HG03139 (cell line): ENCODE data around the gene CKAP2L.
A peak's percentile ranks its signal among the peaks of the same experiment; 100 is the strongest.
"Not testable (repeated sequence)": the region's sequence is repeated elsewhere in the genome, so short reads cannot be mapped to it uniquely, and the experiment has no call there.

Experiments used
- ATAC-seq: cut with Tn5 transposase; IDR thresholded peaks from one replicate; pipeline ENCODE4 v1.9.1; 2021; ENCODE audit not compliant: unreplicated experiment

Gene CKAP2L

DNA sequence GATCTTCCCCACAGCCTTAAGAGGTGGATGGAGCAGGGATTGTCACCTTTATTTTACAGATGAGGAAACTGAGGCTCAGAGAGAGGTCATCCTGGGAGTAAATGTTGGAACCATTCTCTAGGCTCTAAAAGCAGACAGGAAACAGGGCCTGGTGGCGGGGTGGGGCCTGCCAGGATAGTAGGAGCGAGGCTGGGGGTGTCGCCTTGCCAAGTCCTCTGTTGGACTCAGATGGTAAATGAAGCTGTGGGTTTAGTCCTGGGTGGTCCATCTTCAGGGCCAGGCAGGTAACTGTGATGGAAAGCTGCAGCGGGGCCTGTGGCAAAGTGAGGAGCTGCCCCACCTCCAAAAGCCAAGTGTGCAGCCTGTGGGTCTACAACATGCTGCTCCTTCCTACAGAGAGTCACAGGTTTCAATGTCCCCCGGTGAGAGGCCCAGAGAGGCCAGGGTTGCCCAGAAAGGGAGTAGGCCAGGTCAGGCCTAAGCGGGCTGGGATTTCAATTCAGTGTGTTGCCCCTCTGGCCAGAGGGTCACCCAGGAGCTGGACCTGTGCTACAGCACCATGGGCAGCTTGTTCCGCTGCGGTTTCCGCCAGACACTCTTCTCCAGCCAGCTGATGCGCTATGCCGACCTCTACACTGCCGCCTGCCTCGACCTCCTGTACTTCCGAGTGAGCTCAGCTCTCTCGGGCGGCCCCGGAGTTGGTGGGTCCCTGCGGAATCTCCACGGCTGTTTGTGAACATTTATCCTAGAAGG lies 37.0 kb downstream of the CKAP2L start:
- ATAC-seq: no peak

DNA sequence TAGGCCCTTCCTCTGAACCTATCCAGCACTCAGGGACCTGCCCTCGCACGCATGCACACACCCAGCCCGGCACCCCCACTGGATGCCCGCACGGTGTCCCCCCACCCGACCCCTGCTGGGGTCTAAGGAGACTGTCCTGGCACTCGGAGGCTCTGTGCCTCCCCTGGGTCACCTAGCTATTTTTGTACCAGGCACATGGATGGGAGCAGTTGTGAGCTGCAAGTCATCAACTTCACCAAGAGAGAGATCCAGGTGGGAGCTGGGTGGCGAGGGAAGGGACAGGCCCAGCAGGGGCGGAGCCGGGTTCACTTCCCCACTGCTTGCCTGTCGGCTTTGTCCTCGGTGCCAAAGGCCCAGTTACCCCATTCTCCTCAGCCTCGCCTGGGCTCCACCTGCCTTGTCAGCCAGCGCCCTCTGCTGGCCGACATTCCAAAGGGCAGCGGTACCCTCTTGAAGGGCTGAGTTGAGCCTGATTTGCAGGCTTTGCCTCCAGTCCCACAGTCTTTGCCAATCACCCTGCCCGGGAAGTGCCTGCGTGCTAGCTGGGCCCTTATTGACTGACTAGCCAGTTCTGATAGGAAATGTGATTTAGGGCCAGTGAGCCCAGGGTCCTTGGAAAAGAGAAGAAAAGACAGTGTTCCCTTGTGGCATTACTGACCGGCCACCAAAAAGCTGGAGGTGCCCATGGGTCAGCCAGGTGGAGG lies 37.8 kb downstream of the CKAP2L start:
- peak; percentile 61 for ATAC-seq

DNA sequence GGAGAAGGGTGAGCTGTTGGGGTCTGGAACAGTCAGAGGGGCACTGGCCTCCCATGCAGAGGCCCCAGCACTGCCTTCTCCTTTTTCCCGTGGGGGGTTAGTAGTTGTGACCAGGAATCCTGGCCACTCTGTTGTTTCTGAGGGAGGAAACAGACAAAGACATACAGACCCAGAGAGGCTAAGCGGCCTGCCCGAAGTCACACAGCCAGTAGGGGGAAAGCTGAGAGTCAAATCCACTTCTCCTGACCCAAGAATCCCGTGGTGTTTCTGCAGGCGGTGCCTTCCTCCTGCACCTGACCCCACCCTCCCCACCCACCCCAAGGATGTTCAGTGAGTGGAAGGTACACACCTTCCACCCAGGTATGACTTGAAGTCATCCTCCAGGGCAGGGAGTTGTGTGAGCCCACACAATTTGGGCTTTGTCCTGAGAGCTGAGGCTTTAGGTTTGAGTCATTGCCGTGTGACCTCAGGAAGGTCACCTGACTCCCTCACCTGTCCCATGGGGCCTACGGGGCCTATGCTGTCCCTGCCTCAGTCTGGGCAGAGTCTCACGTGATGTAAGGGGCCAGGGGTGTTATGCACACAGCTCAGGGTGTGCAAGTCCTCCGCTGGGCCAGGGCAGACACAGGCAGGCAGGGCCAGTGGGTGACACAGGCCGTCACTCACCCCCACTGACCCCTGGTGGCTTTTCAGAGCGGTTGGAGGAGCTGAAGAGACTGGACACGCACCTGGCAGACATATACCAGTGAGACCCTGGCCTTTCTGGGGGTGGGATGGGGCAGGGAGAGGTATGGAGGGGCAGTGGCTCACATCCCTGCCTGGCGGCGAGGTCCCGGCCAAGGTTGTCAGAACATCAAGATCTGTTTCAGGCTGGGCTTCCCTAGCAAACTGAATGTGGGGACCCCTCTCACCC lies 38.6 kb downstream of the CKAP2L start:
- ATAC-seq: no peak

DNA sequence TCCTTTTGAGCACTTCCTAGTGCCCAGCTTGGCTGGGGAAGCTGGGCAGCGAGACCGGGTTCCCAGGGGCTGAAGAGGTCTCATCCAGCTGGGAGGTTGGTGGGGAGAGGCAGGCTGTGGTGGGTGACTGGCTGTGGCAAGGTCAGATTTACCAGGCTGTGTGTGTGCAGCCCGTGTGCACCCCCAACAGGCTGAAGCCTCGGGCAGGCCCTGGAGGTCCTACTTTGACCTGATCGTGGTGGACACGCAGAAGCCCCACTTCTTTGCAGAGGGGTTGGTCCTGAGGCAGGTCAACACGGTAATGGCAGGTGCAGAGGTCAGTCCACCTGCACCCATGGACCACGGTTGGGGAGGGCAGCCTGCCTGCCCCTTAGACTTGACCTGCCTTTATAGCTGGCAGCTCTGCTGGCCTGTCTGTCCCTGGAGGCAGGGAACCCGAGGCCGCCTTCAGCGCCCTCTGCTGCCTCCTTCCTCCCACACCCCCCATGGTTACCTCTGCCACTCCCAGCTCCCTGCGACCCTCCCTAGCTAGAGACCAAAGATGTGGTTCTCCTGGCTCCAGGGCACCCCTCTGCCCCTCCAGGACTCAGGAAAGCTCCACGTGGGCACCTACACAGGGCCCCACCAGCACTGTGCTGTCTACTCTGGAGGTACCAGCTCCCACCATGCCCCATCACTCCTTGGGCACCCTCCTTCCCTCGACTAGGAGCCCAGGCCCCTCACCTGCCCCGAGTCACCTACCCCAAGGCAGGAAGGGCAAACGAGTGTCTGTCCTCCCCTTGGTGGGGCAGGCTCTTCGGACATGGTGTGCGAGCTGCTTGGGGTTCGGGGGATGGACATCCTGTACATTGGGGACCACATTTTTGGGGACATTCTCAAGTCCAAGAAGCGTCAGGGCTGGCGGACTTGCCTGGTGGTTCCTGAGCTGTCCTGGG lies 39.6 kb downstream of the CKAP2L start:
- no peak for ATAC-seq

DNA sequence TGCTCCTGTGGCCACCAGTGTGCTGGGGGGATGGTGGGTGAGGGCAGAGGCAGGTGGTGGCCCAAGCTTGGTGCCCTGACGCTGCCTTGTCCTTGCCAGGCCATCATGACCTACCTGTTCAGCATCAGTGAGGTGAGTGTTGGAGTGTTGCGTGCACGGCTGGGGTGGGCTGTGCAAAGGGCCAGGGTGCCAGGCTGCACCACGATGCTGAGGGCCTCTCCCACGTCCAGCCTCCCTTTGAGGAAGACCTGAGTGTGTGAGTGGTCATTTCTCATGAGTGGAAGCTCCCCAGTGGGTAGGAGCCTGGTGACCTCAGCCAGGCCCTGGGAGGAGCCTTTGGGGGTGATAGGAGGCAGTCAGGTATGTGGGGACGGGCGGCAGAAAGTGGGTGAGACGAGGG lies 40.4 kb downstream of the CKAP2L start:
- ATAC-seq: no peak

DNA sequence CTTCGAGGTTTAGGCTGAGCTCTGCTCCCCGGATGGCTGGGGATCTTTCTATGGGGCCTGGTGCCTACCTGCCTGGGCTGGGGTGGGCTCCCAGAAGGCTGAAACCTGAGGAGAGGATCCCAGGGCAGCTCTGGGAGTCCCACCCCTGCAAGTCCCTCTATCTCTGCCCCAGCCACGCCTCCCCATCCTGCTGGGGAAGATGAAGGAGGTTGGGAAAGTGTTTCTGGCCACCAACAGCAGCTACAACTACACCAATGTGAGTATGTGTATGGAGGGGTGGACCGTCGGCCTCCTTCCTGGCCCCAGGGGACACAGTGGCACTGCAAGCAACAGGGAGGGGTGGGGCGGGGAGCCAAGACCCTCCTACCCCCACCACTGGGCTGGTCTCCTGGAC lies 40.9 kb downstream of the CKAP2L start:
- ATAC-seq: no peak

DNA sequence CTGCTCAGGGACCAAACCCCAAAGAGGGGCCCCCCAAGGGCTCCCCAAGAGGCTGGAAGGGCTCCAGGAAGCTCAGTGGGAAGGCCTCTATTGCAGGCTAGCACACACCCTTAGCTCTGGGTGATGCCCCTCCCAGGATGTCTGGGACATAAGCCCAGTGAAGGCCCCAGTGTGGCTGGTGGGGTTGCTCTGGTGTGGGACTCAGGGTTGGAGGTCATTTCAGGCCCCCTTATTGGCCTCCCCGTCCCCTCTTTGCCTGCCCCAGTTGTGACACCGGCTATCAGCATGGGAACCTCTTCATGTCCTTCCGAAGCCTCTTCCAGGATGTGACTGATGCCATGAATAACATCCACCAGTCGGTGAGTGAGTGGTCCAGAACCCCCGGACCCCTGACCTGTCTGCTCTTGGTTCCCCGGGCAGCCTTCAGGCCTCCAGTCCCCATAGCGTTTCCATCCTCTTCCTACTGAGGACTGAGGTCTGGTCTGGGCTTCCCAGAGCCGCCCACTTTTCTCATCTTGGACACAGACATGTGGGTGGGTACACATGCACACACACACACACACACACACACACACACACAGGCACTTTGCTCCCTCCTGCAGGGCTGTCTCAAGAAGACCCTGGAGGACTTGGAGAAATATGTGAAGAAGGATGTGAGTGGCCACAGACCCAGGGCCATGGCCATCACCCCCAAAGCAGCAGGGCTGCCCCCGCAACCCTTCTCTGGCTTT lies 41.4 kb downstream of the CKAP2L start:
- ATAC-seq: no peak

DNA sequence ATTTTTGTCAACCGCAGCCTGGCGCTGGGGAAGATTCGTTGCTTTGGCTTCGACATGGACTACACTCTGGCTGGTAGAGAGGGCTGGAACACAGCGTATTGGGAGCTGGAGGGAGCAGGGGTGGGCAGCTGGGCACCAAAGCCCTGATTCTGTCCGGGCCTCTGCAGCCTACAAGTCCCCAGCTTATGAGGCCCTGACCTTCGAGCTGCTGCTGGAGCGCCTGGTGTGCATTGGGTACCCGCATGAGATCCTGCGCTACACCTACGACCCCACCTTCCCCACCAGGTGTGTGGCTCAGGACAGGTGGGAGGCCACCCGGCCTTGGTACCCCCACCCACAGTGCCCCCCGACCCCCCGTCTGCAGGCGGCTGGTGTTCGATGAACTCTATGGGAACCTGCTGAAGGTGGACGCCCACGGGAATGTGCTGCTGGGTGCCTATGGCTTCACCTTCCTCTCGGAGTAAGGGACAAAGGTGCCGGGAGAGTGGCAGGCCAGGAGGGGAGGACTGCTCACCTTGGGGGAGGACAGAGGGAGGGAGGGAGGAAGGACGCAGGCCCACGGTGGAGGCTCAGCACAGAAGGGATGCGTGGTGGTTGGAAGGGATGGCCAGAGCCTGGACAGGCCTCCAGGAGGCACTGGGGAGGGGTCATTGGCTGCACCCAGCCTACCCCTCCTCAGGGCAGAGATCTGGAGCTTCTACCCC lies 42.4 kb downstream of the CKAP2L start:
- no peak for ATAC-seq

DNA sequence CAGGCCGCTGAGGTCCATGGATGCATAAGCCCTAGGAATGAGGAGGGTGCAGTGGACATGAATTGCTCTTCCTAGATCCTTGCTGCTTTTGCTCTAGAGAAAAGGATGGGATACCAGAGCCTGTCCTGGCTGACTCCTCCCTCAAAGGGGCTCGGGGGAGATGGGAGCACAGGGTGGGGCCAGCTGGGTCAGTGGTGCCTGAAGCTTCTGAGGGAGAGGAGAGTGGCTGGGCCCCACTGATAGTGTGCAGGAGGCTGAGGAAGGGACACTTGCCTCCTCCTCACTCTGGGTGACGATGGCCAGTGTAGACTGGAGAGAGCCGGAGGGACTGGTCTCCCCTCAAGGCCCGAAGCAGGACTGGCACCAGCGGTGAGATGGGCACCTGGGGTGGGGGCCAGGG lies 43.6 kb downstream of the CKAP2L start, which contains the start of gene NT5DC4:
Gene NT5DC4, plus strand, starts transcription at position 236 of the 400 bp plus-strand sequence. Its CDS starts 60 bp downstream, at position 296.
- ATAC-seq: no peak

DNA sequence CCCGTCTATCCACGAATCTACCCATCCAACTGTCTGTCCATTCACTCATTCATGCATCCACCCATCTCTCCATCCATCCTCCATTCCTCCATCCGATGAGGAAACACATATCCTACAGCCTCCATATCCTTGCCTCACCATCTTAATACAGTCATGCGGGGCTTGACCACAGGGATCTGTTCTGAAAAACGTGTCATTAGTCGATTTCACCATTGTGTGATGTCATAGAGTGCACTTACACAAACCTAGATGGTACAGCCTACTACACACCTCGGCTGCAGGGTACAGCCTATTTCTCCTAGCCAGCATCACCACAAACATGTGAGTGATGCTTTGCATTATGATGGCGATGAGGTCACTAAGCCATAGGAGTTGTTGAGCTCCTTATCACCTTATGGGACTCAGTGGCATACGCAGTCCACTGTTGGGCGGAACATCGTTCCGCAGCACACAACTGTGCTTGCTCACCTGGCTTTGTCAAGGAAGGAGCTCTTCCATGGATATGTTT lies 45.5 kb downstream of the CKAP2L start:
- no peak for ATAC-seq

DNA sequence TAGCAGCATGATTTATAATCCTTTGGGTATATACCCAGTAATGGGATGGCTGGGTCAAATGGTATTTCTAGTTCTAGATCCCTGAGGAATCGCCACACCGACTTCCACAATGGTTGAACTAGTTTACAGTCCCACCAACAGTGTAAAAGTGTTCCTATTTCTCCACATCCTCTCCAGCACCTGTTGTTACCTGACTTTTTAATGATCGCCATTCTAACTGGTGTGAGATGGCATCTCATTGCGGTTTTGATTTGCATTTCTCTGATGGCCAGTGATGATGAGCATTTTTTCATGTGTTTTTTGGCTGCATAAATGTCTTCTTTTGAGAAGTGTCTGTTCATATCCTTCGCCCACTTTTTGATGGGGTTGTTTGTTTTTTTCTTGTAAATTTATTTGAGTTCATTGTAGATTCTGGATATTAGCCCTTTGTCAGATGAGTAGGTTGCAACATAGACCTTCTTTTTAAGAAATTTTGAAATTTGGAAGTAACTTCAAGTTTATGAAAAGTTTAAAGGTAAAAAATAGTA lies 47.5 kb downstream of the CKAP2L start:
- not testable (repeated sequence) for ATAC-seq

DNA sequence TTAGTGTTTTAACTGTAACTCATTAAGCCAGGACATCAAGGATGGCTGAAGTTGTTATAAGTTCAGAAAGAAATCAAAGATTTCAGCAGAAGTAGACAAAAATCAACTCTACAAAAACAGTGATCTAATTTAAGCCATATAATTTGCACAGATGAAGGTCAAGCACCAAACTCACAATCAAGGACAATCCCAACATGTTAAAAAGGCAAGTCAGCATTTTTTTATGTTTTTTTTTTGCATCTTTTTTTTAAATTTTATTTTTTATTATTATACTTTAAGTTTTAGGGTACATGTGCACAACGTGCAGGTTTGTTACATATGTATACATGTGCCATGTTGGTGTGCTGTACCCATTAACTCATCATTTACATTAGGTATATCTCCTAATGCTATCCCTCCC lies 48.3 kb downstream of the CKAP2L start:
- ATAC-seq: not testable (repeated sequence)

DNA sequence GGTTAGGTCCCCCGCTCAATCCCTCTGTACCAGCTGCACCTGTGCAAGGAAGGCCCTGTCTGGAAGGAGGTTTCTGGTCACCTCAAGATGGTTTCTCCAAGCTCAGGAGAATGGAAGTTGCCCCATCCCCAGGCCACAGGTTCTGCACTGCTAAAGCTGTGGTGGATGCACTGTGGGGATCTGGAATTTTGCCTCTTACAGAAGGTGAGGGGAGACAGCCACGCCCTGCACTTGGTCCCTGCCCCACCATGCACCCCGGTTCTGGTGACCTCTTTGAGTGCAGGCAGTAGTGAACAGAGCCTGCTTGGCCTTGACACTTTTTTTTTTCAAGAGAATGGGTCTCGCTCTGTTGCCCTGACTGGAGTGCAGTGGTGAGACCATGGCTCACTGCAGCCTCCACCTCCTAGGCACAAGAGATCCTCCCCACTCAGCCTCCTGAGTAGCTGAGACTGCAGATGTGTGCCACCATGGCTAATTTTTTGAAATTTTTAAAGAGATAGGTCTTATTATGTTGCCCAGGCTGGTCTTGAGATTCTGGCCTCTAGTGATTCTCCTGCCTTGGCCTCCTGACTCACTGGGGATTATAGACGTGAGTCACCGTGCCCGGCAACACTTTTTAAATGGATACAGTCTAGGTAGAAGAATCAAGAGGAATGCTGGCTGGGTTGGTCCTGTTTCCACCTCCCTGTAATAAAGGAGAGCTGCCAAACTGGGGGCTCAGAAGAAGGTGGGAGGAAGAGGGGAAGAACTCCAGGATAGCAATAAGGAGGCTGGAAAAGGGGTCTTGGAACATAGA lies 49.4 kb downstream of the CKAP2L start:
- ATAC-seq: no peak

DNA sequence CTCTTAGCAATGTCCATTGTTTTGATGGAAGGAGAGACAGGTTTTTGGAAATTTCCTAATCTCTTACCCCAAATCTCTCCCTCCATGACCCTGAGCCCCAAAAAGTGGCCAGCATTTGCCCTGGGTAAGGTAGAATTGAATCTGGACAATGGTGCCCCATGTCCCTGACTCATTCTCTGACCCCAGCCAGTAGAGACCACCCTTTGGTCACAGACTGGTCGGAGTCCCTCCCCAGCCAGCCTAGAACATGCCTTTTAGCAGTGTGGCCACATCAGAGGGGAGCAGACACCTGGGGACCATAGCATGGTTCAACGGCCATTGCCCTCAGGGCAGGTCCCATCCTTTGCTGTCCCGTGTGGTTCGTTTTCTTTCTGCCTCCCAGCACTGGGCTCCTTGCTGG lies 50.1 kb downstream of the CKAP2L start:
- ATAC-seq: no peak

DNA sequence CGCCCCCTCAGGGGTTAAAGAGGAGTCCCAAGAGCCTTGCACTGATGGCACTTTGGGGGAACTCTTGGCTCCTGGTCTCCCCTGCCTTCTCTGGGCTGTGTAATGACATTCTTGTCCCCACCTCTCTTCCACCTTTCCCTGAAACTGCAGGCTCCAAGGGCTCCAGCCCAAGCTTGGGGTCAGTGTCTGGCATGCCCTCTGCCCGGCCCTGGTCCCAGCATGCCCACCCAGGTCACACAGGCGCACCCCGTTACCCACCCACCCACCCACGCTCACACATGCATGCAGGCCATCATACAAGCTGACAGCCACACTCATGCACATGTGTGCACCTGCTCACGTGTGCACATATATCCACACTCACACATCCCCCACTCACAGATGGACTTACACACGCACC lies 50.5 kb downstream of the CKAP2L start:
- no peak for ATAC-seq

DNA sequence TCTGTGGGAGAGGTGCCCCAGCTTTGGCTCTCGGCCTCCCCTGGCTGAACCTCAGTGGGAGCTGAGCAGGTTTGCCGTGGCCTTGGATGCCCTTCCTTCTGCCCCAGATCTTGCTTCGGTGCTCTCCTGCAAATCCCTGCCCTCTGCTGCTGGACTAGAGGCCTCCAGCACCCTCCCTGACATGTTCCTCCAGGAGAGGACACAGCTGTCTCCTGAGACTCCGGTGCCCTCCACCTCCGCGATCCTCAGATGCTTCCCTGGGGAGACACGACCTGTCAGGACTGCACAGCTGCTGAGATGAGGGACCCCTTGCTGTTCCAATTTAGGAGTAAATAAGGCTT lies 50.9 kb downstream of the CKAP2L start:
- no peak for ATAC-seq

DNA sequence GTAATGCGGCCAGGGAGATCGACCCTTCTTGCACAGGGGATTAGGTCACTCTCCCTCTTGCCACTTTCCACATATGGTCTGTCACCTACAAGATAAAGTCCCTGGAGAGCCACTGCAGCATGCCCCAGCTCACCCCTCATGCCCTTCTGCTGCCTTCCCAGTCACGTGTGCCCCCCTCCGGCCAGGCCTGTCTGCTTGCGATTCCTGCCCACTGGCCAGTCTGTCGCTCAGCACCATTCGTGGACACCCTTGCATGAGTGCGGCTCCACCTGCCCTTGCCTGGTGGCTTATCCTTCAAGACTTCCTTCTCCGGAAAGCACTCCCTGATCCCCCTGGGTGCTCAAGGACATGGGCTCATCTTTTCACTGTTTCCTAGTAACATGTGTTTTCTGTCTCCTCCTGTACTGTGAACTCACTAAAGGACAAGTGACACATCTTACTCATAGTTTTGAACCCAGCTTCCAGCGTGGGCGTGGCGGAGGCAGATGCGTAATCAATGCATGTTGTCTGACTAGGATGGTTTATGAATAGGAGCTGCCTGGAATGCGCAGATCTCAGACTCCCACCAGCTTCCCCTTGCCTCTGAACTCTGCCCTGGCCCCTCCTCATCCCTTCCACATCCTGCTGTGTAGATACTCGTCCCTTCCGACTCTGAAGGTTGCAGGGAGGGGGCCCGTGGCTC lies 51.4 kb downstream of the CKAP2L start:
- ATAC-seq: no peak
